Activated CD8-positive, alpha-beta memory T cell treated with anti-CD3 and anti-CD28 coated beads, Interleukin-2, amount 50 U/mL, for 24 hours (primary cell): Measurements from ENCODE around the gene UTP15.
A peak's percentile ranks its signal among the peaks of the same experiment; 100 is the strongest.

Experiments used
- DNase-seq: peaks from one replicate; pipeline ENCODE4 v3.0.0-alpha.2; 2020; ENCODE audit errors: extremely low read depth

Gene UTP15, protein sequence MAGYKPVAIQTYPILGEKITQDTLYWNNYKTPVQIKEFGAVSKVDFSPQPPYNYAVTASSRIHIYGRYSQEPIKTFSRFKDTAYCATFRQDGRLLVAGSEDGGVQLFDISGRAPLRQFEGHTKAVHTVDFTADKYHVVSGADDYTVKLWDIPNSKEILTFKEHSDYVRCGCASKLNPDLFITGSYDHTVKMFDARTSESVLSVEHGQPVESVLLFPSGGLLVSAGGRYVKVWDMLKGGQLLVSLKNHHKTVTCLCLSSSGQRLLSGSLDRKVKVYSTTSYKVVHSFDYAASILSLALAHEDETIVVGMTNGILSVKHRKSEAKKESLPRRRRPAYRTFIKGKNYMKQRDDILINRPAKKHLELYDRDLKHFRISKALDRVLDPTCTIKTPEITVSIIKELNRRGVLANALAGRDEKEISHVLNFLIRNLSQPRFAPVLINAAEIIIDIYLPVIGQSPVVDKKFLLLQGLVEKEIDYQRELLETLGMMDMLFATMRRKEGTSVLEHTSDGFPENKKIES

DNA sequence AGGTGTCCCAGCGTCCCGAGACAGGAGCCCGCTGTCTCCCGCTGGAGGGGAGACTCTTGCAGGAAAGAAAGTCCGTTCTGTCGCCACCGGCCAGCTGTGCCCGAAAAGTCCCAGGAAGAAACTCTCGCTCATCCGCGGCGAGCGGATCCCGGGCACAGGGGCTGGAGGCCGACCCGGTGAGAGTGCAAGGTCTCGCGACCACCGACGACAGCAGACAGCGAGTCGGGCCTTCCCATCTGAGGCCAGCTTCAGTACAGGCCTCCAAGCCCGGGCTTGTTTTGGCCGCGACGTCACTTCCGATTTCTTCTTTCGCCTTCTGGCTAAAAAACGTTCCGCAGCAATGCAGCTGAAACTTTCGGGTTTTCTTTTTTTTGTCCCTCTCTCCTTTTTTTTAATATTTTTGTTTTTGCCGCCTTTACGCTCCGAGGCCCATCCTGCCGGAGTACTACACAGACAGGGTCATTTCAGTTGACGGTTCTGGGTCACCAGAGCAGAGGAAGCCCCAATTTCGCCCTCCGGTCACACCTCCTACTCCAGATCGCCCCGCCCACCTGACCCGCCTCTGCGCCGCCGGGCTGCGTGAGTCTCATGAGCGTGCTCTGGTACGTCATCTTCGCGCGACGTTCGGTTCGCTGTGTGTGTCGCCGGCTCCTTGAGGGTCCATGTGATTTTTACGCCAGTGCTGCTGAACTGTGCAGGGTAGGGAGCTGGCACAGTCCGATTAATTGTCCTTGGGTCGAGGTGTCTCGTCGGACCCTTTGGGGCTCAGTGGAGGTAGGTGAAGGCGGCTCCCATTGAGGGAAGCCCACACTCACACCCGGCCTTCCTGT, at the start of gene UTP15, which contains the start of gene ANKRA2:
UTP15 (plus strand) TSS at position 605 of the 830 bp plus-strand sequence. CDS start 1,602 bp downstream, outside the sequence.
ANKRA2 (minus strand) TSS at position 501 of the 830 bp plus-strand sequence. CDS start 2,758 bp downstream, outside the sequence.
- peak; percentile 98 for DNase-seq

DNA sequence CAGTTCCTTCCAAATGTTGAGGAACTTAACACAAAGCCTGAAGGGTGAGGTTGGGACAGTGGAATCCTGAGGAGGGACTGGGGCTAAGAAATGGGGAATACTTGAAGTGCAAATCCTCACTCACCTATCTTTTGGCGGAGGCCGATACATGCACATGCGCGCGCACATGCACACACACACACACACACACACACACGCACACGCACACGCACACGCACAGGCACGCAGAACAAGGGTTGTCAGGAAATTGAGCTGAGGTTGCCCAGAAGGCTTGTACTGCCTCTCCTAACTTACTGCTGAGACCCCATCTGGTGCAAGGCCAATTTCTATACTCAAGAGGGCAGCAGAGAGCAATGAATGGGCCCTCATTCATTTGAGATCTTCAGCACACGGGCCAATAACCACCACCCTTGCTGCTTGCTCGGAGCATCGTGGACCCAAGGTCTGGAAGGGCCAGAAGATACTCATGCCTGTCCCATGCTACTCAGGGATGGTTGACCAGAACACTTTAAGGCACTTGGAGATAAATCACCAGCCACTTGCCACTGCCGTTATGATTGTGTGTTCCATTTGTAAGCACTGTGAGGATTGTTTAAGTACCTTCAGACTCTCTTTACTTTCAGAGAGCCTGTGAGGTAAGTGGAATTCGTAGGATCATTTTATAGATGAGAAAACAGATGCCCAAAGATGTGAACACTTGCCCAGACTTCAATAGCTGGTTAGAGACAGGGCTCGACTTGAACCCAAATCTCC, 45.8 kb upstream of the UTP15 start:
- peak; percentile 45 for DNase-seq

DNA sequence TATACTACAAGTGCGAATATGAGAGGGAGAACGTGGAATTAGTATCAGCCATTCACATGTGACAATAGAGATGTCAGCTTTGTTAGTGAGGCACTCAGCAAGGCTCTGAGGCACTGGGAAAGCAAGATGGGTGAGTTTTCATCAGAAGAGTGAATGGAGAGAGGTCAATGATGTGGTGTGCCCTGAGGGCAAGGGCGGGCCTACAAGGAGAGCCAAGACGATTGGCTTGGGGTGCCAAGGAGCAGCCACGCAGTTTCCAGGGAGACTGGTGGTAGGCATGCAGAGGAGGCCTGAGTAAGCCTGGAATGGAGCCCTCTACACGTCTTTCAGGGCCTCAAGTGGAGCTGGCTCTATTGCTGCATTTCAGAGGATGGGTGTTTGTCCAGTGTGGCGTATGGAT, 42.6 kb upstream of the UTP15 start:
- no peak for DNase-seq

DNA sequence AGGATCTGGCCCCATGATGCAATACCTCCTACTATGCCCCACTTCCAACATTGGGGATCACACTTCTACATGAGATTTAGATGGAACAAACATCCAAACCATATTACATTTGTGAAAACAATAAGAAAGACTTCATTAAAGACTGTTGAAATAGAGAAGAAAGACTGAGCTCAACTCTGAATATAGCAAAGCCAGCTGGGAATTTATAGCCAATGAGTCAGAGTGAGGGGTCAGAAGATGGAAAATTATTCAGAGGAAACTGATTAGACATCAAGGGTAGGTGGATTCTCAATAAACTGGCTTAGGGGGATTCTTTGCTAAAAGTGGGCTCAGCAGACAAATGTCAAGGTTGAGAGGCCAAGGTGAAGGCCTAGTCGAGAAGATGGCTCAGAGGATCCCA, 41.7 kb upstream of the UTP15 start:
- DNase-seq, result no peak

DNA sequence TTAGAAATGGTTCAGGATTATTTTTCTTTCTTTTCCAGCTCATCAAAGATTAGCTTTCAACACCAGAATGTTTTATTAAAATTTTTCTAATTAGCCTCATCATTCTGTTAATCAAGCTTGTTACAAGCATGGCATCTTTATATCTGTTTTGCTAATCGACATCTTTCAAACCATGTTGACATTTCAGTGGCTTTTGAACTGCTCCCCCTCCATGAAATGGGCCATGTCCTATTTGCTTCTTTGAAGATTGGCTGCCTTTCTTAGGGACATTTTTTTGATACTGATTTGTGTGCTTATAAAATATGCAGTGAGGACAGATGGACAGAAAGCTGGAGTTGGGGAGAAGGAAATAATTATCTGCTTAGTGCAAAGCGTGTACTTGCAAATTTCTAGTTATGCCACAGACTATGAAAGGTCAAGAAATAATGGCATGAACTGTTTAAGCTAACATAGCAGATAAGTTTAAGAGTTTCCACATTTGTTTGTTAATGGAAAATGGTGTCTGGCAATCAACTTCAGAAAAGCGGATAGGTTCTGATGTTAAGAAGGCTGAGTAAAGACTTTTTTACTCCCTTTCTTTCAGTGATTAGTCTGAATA, 39.8 kb upstream of the UTP15 start:
- DNase-seq, result no peak

DNA sequence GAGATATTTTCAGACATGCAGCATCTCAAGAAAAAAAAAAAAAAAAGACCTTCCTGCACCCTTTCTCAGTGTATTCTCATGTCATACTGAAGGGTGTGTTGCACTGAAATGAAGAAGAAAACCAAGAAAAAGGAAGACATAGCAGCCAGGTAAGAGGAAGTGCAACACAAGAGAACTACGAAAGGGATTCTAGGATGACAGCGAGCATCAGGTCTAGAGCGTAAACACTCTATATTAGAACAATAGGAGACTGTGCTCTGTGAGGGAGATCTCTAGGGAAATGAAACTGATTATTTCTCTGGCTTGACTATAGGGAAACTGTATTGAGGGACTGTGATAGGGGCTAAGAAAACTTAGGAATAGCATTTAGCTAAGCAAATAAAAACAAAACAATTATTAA, 37.3 kb upstream of the UTP15 start:
- no peak for DNase-seq

DNA sequence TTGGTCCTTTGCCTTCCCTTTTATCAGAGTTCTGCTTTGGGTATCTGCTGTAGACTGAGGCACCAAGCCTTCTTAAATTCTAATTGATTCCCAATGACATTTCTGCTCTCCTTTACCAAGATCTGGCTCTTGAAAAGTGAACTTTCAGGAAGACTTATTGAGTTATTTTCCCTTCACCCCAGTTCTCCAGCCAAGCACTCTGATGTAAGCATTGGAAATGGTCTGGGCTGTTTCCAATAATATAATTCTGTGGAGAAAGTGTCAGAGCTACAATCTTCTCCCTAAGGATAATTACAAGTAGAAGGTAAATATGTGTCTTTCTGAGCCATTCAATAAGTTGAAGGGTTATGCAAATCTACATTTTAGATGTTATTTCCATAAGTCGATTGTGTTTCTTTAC, 36.5 kb upstream of the UTP15 start:
- DNase-seq, result no peak

DNA sequence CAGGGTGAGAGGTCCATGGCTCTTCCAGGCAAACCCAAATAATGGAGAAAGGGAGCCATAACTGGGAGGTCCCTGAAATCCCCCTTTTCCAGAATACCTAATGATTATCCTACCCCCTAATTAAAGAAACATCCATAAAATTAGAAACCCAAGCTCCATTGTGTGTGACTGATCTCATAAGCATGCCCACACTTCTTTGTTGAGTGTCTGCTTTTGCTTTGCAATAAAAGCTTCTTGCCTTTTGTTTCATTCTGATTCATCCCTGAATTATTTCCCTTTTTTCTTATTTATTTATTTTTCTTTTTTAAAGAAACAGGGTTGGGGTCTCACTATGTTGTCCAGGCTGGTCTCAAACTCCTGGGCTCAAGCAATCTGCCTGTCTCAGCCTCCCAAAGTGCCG, 34.2 kb upstream of the UTP15 start:
- DNase-seq, result no peak

DNA sequence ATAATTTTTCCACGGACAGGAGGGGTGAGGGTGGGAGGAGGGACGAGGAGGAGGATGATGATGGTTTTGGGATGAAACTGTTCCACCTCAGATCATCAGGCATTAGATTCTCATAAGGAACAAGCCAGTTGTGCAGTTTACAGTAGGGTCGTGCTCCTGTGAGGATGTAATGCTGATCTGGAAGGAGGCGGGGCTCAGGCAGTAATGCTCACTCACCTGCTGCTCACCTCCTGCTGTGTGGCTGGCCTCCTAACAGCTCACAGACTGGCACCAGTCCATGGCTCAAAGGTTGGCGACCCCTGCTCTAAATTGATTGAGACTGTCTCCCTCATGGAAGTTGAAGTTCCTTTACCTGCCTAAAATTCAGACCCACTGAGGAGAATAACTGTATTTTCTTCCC, 33.3 kb upstream of the UTP15 start:
- no peak for DNase-seq

DNA sequence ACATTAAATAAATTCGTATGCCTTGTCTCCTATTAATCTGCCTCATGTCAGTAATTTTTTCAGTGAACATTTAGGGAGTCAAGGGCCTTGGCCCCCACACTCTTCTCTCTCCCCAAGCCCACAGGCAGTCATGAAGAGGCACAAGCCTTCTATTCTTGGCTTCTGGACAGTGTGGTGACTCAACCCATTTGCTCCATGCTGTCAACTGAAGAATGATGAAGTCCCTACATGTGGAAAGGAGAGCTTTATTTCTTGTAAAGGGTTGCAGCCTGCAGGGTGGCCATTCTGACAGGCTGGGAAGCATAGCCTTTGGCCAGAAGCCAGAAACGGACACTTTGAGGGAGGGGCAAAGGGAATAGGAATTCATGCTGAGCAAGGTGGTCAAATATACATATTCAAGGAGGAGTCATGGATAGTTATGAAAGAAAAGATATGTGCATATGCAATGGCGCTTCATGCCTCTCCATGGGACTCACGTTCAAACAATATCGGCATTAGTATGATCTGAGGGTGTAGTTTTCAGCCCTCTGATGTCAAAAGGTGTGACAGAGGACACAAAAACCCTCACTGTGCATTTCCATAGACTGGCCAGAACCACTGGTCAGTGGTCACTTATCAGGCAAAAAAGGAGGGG, 31.4 kb upstream of the UTP15 start:
- DNase-seq, result no peak

DNA sequence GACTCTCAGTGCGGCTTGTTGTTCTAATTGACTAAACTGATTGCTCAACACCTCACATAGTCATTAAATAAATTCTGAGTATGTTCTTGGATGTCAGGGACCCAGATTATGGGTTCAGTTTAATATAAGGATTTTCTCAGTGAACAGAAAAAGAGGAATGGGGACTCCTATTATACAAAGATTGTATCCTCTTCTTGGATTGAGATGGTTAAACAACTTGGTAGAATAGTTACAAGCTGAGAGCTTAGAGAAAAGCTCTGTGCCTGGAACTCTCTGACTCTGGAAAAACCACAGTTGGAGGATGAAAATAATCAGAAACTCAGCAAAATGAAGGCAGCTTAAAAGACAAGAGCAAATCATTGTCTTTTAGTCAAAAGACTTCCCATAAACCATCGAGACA, 30.6 kb upstream of the UTP15 start:
- no peak for DNase-seq

DNA sequence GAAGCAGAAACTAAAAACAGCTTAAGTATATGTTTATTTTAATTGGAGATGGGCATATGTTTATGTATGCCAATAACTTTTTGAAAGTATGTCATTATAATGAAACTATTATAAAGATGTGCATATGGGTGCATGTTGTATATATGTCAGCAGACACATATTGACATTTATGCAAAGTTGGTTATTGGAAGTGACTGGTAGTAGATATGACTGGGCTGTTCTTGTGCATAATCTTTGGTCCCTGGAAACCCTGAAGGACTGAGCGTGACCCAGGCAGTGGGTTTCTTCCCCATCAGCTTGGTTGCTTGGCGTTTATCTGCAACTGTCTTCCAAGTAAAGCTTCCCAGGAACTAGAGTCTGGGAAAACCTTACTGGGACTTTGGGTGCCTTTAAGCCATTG, 25.8 kb upstream of the UTP15 start:
- no peak for DNase-seq

DNA sequence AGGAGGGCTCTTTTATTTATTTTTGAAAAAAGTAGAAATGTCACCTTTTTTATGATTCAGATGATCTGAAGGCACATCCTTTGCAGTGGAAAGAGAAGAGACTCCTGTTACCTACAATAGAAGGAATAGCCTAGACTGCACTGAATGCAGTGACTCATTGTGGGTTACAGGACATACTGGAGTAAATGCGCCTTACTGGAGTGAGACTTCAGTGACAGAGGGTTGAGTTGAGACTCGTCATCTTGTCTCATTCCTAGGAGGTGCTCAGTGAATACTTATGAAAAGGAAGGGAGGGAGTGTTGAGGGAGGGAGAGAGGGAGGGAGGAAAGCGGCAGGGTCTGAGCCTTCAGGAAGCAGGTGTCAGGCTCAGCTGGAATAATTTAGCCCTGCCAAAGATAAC, 25.4 kb upstream of the UTP15 start:
- DNase-seq, result no peak

DNA sequence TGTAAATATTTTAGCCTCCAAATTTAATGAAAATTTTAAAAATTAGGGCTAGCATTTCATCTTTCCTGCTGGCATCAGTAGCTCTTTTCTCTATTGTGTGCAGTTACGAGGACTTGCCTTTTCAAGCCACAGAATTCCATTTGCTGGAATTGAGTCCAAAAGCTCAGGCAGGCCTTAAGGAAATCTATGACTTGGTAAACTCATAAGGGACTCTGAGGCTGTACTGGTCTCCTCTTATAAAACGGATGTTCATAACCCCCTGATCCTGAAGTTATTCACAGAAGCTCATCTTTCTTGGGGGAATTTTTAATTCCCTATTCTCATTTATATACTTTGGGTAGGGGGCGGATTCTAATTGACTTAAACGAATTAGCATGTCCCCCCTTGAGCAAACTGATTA, 23.5 kb upstream of the UTP15 start:
- no peak for DNase-seq

DNA sequence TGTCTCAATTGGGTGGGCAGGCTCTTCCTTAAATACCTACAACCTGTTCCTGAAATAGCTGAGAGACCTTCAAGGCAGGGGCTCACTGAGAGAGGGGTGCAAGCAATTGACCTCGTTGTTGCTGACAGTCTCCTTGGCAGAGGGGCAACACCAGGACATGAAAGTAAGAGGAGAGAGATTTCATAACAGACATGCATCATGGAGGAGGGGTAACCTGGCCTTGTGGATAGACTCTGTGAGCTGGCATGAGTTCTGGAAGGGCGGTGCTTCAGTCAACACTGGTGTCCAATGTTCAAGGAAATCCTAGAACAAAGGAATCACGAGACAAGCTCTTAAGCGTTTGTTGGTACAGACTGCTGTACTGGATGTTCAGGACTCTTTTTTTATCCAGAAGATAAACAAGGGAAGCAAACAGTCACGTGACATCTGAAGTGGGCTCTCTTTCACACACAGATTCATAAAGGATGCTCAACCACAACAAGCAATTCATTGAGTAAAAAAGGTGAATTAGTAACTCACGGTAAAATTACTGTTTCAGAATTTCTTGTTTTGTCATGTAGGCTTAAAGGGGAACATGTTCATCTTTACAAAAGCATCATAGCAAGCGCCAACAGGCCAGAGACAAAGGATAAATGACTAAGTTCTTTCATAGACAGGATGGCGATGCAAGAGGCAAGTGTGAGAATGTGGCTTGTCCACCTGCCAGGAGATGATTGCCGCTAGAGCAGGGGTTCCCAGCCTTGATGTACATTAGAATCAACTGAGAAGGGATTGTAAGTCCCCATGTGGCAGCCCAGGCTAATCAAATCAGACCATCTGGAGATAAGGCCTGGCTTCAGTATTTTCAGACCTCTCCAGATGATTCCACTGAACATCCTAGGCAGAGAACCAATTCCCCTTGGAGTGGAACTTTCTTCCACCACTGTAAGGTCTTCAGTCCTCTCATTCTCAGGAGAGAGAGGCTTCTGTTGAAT, 20.8 kb upstream of the UTP15 start:
- DNase-seq, result no peak

DNA sequence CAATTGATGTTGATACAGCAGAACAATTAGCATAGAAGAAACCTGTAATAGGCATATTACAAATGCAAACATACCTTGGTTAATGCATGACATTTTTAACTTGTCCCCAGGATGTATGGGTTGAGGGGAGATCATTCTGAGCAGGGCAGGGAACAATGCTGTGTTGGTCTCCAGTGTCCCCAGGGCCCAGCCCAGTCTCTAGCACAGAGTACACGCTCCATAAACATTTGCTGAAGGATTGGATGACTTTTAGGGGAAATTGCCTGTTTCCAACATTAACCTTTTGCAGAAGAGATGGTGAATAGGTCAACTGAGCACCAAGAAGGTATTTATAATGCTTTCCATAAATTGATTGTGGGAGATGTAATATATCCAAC, 20.2 kb upstream of the UTP15 start:
- DNase-seq, result no peak

DNA sequence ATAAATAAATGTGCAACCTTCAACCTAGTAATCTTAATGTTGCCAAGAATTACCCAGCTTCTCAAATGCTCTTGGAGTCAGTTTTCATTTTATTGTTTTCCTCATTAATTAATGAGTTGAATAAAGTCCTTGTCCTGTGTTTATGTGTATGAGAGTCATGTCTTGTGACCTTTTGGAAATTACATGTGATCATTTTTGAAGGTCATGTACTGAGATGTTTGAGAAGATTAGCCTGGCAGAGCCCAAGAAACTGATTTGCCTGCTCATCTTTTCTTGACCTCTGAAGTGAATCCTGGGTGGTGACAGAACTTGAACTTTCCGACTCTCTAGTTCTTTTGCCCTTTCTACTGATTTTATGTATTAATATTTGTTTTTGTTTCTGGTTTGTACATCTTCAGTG, 15.5 kb upstream of the UTP15 start:
- no peak for DNase-seq

DNA sequence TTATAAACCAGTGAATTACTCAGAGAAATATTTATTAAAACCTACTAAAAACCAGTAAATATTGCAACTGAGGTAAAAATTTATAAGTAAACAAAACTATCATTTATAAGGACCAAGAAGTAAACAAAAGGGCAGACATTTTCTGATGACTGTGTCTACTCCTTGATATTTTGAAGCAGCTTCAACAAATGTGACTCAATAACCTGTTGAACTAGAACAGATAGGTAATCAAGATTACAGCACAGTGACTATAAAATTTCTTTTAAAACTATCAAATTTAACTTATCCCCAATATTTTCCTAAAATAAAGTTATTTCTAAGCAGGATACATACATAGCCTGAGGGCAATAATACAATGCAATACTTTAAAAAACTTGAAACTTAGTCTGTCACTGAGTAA, 12.9 kb upstream of the UTP15 start:
- no peak for DNase-seq

DNA sequence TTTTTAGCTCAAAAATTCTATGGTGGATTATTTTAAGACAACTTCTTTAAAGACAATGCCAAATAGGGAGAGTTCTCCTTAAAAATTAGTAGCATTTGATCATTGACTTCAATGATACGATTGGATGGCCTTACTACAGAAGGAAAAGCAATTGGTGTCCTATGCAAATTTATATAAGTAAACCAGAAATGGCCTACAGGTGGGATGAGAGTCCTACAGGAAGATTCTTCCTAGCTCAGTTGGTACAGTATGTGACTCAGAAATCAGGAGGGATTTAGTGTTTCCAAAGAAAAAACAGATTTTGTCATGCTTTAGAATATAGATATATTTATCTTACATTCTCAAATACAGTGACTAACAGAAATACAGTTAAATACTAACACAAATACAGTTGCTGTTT, 6.6 kb upstream of the UTP15 start:
- no peak for DNase-seq

DNA sequence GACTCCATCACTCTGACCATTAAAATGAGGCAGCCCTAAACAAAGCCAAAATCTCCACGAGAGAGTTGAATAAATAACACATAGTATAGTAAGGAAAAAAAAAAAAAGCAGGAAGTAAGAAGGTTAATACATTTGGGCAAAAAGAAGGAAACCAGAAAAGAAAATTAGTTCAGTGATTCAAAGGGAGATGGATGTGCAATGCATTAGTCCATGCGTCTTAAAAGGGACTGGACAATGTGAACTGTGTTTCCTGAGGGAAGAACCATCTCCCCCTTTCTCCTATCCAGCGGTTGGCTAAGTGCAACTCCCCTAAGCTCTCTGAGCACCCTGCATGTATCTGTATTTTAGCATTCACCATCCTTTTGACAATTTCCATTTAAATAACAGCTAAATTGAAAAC, 1.5 kb upstream of the UTP15 start:
- DNase-seq, result no peak
